RWPE1 (cell line): Measurements from ENCODE around the gene XKR8.

Experiments
- CTCF ChIA-PET: fragments of 350-600 bp; sonication (Branson Sonifier 250); formaldehyde crosslinking; extraction: SDS; loops from one replicate; lab custom pipeline; 2021; lab: Yijun Ruan, JAX
- POLR2A ChIA-PET: fragments of 400-600 bp; formaldehyde crosslinking; extraction: SDS; loops from one replicate; lab custom pipeline; 2020; ENCODE audit warnings: antibody characterized with exemption; ENCODE audit not compliant: low non-redundant PET; lab: Yijun Ruan, JAX
- DNase-seq: peaks from one replicate; pipeline ENCODE4 v3.0.0; 2012; ENCODE audit warnings: low spot score
- H3K27ac ChIP-seq: fragments of 450-650 bp; 2 replicates; pipeline ENCODE4 v1.5.1; 2017
- TF ChIP-seq, protein P1 (sequence below): fragments of 450-650 bp; conservative IDR thresholded peaks from 2 replicates; pipeline ENCODE4 v1.5.1; 2017; ENCODE audit warnings: low read depth, mild to moderate bottlenecking

Gene XKR8

DNA sequence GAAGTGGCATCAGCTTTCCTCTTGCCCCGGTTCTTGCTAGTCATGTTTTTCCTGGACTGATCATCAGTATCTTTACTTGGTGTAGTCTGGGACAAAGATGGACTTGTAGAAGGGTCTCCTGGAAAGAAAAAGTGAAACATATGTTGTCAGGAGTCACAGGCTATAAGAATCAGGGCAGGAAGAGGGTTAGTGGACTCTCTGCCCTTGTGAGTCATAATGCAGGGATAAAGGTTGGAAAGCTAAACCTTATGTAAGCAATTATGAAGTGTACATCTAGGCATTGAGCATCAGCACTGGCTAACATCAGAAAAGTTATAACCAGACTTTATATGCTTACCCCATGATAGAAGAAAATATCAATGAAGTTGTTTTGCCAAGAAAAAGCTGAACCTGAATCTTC is 51.2 kb downstream of the XKR8 start:
- POLR2A ChIA-PET = no interaction called here
- TF ChIP-seq, protein P1, sequence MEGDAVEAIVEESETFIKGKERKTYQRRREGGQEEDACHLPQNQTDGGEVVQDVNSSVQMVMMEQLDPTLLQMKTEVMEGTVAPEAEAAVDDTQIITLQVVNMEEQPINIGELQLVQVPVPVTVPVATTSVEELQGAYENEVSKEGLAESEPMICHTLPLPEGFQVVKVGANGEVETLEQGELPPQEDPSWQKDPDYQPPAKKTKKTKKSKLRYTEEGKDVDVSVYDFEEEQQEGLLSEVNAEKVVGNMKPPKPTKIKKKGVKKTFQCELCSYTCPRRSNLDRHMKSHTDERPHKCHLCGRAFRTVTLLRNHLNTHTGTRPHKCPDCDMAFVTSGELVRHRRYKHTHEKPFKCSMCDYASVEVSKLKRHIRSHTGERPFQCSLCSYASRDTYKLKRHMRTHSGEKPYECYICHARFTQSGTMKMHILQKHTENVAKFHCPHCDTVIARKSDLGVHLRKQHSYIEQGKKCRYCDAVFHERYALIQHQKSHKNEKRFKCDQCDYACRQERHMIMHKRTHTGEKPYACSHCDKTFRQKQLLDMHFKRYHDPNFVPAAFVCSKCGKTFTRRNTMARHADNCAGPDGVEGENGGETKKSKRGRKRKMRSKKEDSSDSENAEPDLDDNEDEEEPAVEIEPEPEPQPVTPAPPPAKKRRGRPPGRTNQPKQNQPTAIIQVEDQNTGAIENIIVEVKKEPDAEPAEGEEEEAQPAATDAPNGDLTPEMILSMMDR = no peak

More for the DNA sequence above, 51.2 kb downstream of the XKR8 start:
- H3K27ac ChIP-seq = no peak overlapping the region
- CTCF ChIA-PET = interaction anchor here (0.6 kb wide), 1 partner anchor 37 kb away, joined by 3 read pairs; no protein-coding TSS in a partner anchor
- DNase-seq = no peak
